Fibroblast of pulmonary artery (primary cell): ENCODE measurements around the gene PKD1L1.

ENCODE experiments used
- DNase-seq: peaks from one replicate; pipeline ENCODE4 v3.0.0-alpha.2; 2010; ENCODE audit warnings: low read depth
- H3K4me3 ChIP-seq: replicated peaks from 2 replicates; pipeline ENCODE4 v1.5.1; 2011; ENCODE audit warnings: low read depth, mild to moderate bottlenecking, control low read depth, low read length, moderate library complexity
- CTCF ChIP-seq: IDR thresholded peaks from 2 replicates; pipeline ENCODE4 v1.5.1; 2011; ENCODE audit warnings: mild to moderate bottlenecking, control low read depth, low read length, inconsistent platforms; ENCODE audit errors: missing control alignments

PKD1L1 gene

GRCh38 chr7:47889723-47890122 lies 58.5 kb downstream of the PKD1L1 start:
- TF ChIP-seq CTCF = no peak
- H3K4me3 ChIP-seq = no peak overlapping the region
- no peak for DNase-seq

- no peak for DNase-seq
- H3K4me3 ChIP-seq = no peak overlapping the region
- no peak for TF ChIP-seq CTCF
Measured at GRCh38 chr7:47888371-47889265, 59.6 kb downstream of the PKD1L1 start.

GRCh38 chr7:47887016-47887640 lies 61.1 kb downstream of the PKD1L1 start:
- no peak overlapping the region for H3K4me3 ChIP-seq
- TF ChIP-seq CTCF = no peak
- DNase-seq = no peak

GRCh38 chr7:47885987-47886811 lies 62.1 kb downstream of the PKD1L1 start:
- H3K4me3 ChIP-seq = no peak overlapping the region
- TF ChIP-seq CTCF = no peak
- no peak for DNase-seq

GRCh38 chr7:47885309-47885986 lies 62.8 kb downstream of the PKD1L1 start:
- DNase-seq = no peak
- no peak for TF ChIP-seq CTCF
- H3K4me3 ChIP-seq = no peak overlapping the region

- no peak for TF ChIP-seq CTCF
- no peak overlapping the region for H3K4me3 ChIP-seq
- no peak for DNase-seq
Measured at GRCh38 chr7:47884675-47885074, 63.6 kb downstream of the PKD1L1 start.
